HPDE6-E6E7 (cell line): Measurements from ENCODE around the gene FNDC11.
"Not testable (repeated sequence)": the region's sequence is repeated elsewhere in the genome, so short reads cannot be mapped to it uniquely, and the experiment has no call there.

Experiments
- DNase-seq: peaks from one replicate; pipeline ENCODE4 v3.0.0; 2011; ENCODE audit warnings: missing footprints; ENCODE audit errors: extremely low spot score

The FNDC11 gene

DNA sequence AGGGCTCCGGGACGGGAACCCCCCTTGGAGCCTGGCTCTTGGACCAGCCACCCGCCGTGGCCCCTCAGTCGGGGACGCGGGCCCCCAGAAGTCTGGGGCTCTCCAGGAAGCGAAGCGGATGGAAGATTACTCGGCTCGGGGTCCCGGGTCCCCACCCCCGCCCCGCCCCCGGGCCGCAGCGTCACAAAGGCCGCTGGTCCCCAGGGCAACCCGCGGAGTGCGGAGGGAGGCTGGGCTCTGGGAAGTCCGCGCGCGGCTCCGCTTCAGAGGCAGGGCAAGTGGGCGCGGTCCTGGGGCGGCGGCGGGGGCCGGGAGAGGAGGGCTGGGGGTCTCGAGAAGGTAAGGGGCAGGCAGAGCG lies at the start of gene FNDC11:
Gene FNDC11, plus strand, starts transcription at position 227 of the 358 bp plus-strand sequence. CDS start 1,505 bp downstream, outside the sequence.
- no peak for DNase-seq

GRCh38 chr20:63504642-63505041 lies 49.3 kb upstream of the FNDC11 start:
- DNase-seq: no peak

GRCh38 chr20:63505281-63505680 lies 48.7 kb upstream of the FNDC11 start:
- DNase-seq: no peak

- no peak for DNase-seq
Observed at GRCh38 chr20:63505723-63506122, 48.2 kb upstream of the FNDC11 start.

- DNase-seq: no peak
Observed at GRCh38 chr20:63507083-63507743, 46.7 kb upstream of the FNDC11 start.

DNA sequence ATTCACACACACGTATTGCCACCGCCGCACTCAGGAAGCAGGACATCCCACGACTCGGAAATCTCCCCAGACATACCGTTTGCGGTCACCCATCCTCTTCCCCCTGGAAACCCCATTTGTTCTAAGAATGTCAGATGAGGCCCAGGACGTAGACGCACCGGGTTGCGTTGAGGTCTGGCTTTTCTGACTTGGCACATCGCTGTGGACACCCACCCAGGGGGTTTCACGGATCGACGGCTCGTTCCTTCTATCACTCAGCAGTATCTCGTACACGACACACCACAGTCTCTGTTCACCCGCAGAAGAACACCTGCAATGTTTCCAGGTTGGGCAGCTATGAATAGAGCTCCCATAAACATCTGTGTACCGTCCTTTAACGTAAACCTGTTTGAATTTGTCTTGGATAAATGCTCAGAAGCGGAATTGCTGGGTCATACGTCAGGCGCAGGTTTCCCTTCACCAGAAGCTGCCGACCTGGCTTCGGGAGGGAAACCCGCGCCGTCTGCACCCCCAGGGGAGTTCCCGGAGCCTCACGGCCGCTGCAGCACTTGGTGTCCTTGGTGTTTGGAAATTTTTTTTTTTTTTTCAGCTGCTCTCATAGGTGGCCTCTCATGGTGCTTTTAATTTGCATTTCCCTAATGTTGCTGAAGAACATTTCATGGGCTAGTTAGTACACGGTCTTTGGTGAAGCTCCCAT lies 45.7 kb upstream of the FNDC11 start:
- DNase-seq: no peak

DNA sequence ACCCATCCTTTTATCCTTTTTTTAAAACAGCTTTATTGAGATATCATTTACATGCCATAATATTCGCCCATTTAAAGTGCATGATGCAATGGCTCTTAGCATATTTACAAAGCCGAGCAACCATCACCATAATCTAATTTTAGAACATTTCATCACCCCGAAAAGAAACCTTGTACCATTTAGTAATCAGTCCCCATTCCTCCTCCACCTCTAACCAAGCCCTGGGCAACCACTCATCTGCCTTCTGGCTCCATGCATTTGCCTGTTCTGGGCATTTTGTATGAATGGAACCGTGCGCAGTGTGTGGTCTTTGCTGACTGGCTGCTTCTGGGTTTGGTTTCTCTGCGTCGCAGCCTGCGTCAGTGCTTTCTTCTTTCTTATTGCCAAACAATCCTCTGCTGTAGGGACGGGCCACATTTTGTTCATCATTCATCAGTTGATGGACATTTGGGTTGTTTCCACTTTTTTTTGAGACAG lies 44.8 kb upstream of the FNDC11 start:
- DNase-seq: no peak

DNA sequence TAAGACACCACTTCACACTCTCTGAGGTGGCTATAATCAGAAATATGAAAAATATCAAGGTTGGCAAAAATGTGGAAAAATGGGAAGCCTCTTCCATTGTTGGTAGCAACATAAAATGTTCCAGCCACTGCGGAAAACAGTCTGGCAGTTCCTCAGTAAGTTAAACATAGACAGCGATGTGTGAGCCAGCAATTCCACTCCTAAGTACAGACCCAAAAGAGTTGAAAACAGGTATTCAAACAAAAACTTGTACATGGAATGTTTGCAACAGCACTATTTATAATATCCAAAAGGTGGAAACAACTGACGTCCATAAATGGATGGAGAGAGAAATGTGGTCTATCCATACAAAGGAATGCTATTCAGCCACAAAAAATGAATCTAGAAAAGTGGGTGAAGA lies 40.8 kb upstream of the FNDC11 start:
- no peak for DNase-seq

DNA sequence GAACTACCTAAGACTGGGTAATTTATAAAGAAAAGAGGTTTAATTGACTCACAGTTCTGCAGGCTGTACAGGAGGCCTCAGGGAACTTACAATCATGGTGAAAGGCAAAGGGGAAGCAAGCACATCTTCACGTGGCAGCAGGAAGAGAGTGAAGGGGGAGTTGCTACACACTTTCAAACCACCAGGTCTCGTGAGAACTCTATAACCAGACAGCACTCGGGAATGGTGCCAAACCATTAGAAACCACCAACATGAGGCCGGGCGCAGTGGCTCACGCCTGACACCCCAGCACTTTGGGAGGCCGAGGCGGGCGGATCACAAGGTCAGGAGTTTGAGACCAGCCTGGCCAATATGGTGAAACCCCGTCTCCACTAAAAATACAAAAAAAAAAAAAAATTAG lies 39.4 kb upstream of the FNDC11 start:
- DNase-seq: not testable (repeated sequence)

DNA sequence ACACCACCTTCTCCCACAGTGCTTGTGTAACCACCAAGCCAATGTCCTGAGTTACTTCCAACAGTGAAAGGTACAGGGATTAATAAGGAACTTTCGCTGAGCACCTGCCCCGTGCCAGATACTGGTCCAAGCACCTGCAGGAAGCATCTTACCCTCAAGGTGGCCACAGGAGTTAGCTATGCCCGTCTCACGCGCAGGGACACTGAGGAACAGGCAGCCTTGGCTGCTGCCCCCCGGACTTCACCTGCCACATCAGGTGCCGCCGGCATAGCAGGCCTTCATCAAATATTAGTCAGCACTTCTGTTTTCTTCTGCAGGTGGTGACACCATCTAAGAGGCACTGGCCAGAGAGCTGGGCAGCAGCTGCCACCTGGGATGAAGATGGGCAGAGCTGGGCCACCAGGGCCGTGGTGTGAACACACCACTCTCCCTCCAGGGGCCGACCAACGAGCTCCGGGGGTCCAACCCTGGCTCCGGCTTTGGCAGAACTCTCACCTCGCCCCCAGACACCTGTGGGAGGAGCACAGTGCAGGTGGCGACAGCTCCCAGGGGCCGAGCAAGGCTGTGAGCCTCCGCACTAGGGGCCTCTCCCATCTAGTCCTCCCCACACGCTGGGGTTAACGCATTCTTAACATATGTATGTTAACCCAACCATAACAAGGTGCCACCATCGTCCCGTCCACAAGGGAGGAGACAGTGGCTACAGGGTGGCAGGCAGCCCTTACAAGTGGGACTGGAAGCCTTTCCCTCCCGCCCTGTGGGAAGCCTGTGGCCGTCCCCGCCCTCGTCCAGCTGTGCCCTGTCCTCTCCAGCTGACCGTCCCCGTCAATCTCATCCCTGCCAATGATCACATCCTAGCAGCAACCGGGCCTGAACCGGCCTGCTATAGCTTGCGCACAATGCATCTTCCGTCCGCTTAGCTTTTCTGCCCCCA lies 36.3 kb upstream of the FNDC11 start:
- DNase-seq: no peak

DNA sequence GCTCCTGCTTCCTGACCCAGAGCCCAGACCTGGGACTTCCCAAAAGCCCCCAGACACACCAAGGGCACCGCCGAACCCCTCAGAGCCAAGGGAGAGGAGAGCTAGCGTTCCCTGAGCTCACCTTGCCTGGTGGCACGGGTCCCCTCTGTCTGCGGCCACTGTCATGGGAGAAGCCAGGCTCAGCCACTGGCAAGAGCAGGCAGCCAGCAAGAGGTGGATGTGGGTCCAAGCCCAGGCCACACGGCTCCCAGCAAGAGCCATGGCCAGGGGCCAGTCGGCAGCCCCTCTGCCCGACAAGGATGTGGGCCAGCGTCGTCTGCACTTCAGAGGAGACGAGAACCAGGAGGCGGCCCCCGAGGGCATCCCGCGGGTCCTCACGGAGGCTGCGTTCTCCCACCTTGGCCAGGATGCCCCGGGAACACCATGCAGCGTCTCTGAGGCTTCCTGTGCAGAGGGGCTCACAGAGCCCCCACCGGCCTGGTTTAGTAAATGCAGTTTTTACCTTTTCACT lies 35.6 kb upstream of the FNDC11 start:
- no peak for DNase-seq

GRCh38 chr20:63518946-63519667 lies 34.9 kb upstream of the FNDC11 start:
- no peak for DNase-seq

DNA sequence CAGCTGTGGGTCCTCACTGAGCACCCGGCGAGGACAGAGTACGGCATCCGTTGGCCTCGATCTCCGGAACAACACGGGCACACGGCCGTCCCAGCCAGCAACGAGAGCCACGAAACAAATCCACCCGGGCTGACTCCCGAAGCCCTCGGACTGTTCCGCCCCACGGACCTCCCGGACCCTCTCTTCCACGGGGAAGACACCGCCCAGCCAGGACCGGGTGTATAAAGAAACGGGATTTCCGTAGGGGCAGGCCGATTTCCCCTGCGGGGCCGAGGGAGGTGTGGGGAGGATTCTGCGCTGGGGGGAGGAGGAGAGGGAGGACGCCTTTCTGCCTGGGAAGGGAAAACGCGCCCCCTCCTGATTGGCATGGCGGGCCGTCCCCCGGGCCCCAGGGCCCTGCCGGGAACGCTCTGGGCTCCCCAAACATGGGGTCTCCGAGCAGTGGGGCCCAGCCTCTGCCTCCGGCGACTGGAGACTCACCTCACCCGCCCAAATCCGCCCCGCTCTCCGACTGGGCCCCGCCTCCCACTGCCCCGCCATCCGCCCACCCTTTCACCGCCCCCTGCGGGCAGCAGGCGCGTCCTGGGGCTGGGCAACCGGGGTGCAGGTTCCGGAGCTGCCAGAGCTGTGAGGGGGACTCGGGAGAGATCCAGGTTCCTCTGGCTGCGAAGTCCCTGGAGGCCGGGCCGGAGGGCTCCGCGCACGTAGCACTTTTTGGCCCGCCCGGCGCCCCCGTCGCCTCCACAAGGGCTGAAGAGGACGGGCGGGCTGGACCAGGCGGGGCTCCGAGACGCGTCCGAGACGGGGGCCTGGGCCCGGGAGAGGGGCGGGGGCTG lies 34.1 kb upstream of the FNDC11 start:
- peak; percentile 72 for DNase-seq

DNA sequence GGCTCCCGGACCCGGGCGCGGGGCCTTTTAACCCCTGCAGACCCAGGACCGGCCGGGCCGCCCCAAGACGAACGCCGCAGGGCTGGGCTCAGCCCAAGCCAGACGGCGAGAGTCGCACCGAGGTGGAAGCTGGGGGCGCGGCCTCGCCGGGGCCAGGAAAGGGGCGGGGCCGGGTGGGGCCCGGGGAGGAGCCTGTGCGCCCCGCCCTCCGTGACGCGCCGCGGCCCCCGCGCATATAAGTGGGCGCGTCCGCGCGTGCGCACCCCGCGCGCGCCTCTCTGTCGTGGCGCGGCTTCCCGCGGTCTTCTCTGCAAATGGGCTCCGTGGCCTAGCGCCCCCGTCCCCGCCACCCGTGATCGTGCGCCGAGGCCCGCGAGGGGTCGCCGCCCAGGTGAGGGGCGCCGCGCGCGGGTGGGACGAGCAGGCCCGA lies 33.4 kb upstream of the FNDC11 start, which contains the start of gene PPDPF:
Gene PPDPF, plus strand, starts transcription at position 262 of the 430 bp plus-strand sequence. CDS start 544 bp downstream, outside the sequence.
- DNase-seq: peak; percentile 96

GRCh38 chr20:63520934-63521601 lies 32.9 kb upstream of the FNDC11 start:
- DNase-seq: peak; percentile 83

DNA sequence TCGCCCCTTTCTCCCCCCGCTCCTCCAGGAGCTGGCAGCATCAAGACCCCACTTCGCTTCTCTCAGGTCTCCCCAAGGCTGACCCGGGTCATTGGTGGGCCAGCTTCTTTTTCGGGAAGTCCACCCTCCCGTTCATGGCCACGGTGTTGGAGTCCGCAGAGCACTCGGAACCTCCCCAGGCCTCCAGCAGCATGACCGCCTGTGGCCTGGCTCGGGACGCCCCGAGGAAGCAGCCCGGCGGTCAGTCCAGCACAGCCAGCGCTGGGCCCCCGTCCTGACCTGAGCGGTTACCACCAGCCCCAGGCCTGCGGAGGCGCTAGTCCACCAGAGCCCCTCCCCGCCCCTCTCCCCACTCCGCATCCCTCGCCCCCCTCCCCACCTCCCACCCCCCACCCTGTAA lies 32.4 kb upstream of the FNDC11 start:
- DNase-seq: no peak

DNA sequence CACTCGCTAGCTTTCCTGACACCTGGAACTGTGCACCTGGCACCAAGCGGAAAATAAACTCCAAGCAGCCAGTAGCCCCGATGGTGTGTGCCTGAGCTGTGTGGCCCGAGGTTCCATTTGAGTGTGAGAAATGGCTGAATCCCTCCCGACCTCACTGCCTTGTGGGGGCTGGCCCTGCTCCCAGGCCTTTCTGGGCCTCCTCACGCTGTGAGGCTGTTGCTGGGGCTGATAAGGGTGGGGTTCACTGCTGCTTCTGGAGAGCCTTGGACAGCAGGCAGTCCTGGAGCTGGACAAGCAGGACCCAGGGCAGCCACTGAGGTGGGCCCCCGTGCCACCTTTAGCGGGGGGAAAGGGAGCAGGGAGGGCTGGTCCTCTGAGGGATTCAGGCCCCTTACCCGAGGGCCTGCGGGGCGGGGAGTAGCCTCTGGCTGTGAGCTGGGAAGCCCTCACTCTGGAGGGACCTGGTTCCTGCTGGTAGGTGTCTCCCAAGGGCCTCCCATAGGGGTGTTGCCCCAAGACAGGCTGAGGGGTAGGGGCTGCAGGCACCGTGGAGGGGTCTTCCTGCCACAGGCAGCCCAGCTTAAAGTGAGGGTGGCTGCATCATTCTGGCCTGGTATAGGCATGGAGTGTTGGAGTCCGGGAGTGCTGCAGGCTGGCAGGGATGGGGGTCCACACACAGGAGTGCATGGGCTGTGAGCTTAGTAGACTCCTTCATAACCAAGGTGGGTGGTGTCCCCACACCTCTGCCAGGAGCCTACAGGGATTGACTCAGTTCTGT lies 31.7 kb upstream of the FNDC11 start:
- no peak for DNase-seq

GRCh38 chr20:63522981-63523611 lies 30.9 kb upstream of the FNDC11 start:
- no peak for DNase-seq
